Activated CD4-positive, alpha-beta T cell treated with anti-CD3 and anti-CD28 coated beads for 4 hours (primary cell): Measurements from ENCODE around the gene ITCH.
"Not testable (repeated sequence)": the region's sequence is repeated elsewhere in the genome, so short reads cannot be mapped to it uniquely, and the experiment has no call there.

ENCODE experiments used
- DNase-seq, 2 donors: peaks; one replicate each; pipeline ENCODE4 v3.0.0-alpha.2; 2020

ITCH gene

GRCh38 chr20:34472246-34472925 is 109.3 kb downstream of the ITCH start:
- no peak for DNase-seq

- DNase-seq = peak; percentile 5 to 18
These were observed 110.3 kb downstream of the ITCH start for GRCh38 chr20:34473262-34473883.

GRCh38 chr20:34475979-34476736 is 113.1 kb downstream of the ITCH start:
- peak; percentile 8 to 9 for DNase-seq

GRCh38 chr20:34479627-34480026 is 116.6 kb downstream of the ITCH start:
- no peak for DNase-seq

GRCh38 chr20:34482154-34482553 is 119.1 kb downstream of the ITCH start:
- DNase-seq = not testable (repeated sequence)

GRCh38 chr20:34483585-34484220 is 120.6 kb downstream of the ITCH start:
- DNase-seq = not testable (repeated sequence)

GRCh38 chr20:34485068-34485634 is 122.1 kb downstream of the ITCH start:
- DNase-seq = no peak

GRCh38 chr20:34491226-34491931 is 128.3 kb downstream of the ITCH start:
- no peak for DNase-seq

GRCh38 chr20:34491932-34492509 is 128.9 kb downstream of the ITCH start:
- no peak for DNase-seq

- DNase-seq = no peak
These were observed 130.6 kb downstream of the ITCH start for GRCh38 chr20:34493646-34494045.

- no peak for DNase-seq
These were observed 132.2 kb downstream of the ITCH start for GRCh38 chr20:34495307-34495706.

GRCh38 chr20:34495916-34496315 is 132.8 kb downstream of the ITCH start:
- no peak for DNase-seq

GRCh38 chr20:34497596-34497995 is 134.5 kb downstream of the ITCH start:
- DNase-seq = not testable (repeated sequence)

GRCh38 chr20:34500823-34501222 is 137.8 kb downstream of the ITCH start:
- no peak for DNase-seq

- DNase-seq = no peak
These were observed 143.4 kb downstream of the ITCH start for GRCh38 chr20:34506480-34506879.

- no peak for DNase-seq
These were observed 144.8 kb downstream of the ITCH start for GRCh38 chr20:34507702-34508413.

- no peak for DNase-seq
These were observed 147.5 kb downstream of the ITCH start for GRCh38 chr20:34510575-34510974.

- no peak for DNase-seq
These were observed 148.8 kb downstream of the ITCH start for GRCh38 chr20:34511891-34512265.

GRCh38 chr20:34512266-34512954 is 149.3 kb downstream of the ITCH start:
- no peak for DNase-seq

- DNase-seq = no peak
These were observed 149.9 kb downstream of the ITCH start for GRCh38 chr20:34512955-34513419.

- DNase-seq = not testable (repeated sequence)
These were observed 151.0 kb downstream of the ITCH start for GRCh38 chr20:34514034-34514433.
